ENCODE results near the gene NRXN2.
"Not testable (repeated sequence)": the region's sequence is repeated elsewhere in the genome, so short reads cannot be mapped to it uniquely, and the experiment has no call there.

Gene NRXN2

DNA sequence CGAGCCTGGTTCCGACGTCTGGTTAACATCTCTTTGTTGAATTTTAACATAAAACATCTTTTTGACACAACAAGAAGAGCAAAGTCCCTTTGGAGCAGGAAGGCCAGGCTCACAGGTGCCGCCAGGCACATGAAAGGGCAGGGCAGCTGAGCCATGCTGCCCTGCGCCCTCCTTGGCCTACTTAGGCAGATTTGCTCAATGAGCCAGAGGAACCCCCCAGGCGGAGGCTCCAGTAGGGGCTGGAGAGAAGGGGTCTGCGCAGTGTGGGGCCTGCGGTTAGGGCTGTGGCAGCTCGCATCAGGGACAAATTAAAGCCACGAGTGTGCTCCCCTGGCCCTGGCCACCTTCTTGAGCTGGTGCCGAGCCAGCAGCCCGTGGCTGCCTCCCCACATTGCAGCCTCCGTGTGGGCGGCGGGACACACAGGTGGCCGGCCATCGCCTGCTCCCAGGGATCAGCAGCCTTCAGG, 141.9 kb downstream of the NRXN2 start:
- DNase-seq, result peak; percentile 37

DNA sequence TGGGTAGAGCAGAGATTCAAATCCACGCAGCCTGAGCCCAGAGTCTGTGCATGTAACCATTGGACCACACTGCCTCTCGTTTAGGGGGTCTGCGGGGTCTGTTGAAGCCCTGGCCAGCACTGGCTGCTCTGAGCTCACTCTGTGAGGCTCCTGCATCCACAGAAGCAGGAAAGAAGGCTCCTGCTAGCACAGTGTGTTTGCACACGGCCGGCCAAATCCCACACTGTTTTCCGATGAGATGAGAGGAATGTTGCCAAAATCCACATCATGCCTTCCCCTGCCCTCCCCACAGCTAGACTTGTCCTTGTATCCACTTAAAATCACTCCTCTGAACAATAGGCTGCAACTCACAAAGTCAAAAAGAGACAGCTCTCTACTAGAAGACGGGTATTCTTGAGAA, 142.6 kb downstream of the NRXN2 start:
- peak; percentile 40 for DNase-seq

DNA sequence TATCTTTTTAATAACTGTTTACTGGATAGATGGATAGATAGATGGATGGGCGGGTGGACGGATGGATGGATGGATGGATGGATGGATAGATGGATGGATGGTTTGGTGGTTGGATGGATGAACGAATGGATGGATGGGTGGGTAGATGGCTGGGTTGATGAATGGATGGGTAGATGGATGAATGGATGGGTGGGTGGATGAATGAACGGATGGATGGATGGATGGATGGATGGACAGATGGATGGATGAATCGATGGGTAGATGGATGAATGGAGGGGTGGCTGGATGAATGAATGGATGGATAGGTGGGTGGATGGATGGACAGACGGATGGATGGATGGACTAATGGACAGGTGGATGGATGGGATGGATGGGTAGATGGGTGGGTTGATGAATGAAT, 145.8 kb downstream of the NRXN2 start:
- peak; percentile 7 for DNase-seq

DNA sequence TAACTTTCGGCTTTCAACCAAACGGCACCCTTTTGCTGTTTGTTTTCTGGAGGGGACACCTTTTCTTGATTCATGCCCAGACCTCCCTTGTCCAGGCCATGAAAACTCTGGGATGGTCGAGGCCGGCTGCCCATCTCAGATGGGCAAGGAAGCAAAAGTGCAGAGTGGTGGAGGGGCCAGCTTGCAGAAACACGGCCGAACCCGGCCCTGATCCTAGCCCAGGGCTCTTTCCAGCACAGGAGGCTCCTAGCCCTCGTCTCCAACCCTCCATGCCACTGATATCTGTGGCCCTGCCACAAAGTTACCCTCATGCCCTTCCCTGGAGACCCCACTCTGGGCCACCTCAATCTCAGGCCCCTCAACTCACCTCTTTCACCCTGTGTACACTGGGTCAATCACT, 150.9 kb downstream of the NRXN2 start:
- peak; percentile 29 for DNase-seq

DNA sequence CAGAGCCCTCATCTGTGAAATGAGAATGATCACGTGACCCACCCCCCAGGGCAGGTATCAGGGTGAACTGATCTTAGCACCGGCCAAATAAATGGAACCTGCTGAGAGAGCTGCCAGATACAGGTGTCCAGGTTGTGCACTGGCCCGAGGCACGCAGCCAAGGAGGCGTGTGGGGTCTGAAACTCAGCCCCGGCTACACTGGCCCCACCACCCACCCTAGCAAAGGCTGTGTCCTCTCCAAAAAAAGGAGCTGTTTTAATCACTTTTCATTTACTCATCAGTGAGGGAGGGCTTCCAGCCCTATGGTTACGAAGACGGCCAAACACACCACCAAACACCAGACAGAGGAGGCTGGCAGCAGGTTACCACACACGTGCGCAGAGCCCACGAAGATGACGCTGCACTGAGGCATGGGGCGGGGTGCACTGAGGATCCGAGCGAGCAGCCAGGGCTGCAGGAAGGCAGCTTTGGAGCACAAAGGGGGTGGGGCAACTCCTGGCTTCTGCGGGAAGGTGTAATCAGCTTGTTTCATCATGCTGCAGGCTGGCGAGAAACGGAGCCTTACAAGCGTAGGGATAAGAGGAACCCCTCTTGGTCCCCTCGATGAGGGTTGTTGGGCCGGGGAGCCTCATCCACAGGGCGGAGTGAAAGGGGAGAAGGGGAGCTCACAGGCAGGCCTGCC, 151.4 kb downstream of the NRXN2 start:
- DNase-seq, result peak; percentile 77

DNA sequence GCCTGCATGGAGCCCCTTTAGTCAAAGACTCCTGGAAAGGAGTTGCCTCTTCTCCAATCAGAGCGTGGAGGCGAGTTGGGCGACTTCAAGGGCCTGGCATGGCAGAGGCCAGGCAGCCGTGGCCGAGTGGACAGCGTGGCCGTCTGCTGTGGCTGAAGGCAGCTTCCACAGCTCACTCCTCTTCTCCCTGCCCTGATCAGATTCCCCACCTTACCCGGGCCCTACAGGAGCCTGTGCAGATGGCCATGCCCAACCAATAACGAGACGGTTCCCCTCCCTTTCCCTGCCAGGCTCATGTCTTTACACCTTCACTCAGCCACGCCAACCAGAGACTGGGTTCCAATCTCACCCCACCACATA, 152.0 kb downstream of the NRXN2 start:
- peak; percentile 21 for DNase-seq

DNA sequence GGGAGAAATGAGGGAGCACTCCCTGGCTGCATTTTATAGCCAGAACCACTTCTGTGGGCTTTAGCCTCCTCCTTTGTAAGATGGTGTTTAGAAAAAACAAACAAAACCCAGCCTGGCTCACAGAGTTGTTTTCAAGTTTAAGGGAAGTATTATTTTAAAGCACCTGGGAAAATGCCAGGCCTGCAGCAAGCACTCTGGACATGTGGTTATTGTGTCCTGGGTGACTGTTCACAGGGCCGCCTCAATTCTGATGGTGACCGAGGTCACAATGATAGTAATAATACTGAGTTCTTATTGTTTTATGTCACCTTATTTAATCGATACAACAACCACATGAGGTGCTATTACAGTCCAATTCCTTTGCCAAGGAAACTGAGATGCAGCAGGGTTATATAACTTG, 152.7 kb downstream of the NRXN2 start:
- peak; percentile 14 for DNase-seq

DNA sequence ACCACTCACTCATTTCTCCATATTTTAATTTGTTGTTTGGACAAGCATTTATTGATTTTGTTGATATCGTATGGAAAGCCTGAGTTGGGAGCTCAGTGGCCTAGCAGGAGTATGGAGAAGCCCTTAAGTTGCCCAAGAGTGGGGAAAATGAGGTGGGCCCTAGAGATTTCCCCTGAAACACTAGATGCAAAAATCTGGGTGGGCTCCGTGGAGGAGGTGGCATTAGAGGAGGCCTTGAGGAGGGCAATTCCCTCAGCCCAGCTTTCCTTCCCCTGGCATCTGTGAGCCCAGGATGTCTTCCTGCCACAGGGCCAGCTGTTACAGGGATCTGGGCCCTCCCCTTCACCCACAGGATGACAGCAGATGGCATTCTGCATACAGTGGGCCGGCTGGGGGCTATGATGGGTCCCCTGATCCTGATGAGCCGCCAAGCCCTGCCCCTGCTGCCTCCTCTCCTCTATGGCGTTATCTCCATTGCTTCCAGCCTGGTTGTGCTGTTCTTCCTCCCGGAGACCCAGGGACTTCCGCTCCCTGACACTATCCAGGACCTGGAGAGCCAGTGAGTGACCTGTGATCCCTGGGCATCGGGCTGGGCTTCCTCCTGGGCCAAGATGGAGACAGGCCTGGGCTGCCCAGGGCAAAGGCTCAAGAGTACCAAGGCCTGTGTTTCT, 153.6 kb downstream of the NRXN2 start:
- DNase-seq, result no peak

DNA sequence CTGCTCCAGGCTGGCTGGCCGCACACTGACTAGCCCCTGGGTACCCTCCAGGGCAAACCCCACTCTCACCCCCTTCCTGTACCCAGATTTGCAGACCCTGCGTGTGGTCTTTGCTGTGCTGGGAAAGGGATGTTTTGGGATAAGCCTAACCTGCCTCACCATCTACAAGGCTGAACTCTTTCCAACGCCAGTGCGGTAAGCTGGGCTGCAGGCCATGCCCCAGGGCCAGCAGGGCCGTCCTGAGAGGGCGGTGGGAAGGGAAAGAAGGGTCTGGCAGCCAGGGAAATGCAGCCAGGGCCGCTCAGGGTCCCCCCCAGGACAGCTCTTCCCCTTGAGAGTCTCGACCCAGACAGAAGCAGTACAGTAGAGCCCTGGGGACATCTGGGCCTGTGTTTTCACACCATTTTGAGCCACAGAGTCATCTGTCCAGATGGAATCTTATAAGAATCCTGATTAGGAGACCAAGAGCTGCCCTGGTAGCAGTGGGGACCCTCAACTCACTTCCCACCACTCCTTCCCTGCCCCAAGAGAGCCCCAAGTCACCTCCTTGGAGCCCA, 154.3 kb downstream of the NRXN2 start:
- DNase-seq, result peak; percentile 54

DNA sequence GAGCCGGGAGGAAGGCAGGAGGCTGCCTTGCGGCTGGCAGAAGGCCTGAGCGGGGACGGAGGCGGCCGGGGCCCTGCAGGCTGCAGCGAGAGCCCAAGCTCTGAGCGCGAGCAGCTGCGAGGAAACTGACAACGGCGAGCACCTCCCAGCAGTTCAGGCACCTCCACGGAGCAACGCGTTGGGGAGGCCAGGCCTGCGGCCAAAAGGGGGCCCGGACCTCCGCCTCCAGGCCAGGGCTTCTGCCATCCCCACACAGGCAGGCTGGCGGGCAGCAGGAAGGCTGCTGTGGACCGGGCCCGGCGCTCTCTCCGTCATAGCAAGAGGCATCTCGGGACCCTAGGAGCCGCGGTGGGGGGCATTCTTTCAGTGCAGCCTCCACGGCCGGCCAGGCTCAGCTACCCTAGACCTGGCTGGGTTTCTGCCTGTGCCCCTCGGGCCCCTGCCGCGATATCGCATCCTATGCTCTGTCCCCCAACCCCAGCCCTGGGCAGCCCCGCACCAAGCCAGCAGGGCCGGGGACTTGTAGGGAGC, 154.9 kb downstream of the NRXN2 start:
- DNase-seq, result peak; percentile 45

DNA sequence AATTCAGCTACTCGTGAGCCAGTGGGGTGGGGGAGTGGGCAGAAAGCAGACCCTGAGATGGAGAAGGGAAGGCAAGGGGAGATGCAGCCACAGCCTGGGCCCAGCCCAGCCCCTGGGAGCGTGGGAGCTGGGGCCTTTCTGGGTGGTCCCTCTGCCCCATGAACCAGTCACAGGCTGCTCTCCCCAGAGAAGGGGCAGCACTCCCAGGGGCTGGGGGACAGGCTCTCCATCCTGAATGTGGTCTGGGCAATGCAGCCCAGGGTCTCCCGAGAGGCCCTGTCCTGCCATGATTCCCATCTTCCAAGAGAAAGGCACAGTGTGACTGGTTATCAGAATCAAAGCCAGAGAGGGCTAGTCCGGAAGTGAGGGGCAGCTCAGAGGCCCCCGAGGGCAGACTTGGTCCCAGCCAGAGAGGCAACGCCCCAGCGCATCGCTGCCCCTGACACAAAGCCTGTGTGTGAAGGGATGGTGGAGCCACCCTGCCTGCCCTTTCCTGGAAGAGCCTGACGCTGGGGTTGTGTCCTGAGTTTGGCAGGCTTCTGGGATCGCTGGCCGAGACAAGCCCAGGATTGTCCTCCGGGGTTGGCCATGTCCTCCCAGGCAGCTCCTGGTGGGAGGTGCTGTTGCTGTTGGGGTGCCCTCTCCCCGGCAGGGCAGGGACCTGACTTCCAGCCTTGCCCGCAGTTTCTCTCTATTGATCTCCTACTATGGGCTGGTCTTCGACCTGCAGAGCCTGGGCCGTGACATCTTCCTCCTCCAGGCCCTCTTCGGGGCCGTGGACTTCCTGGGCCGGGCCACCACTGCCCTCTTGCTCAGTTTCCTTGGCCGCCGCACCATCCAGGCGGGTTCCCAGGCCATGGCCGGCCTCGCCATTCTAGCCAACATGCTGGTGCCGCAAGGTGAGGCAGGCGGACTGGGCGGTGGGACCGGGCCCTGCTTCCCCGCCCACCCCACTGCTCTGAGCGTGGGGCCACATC, 155.8 kb downstream of the NRXN2 start:
- DNase-seq, result peak; percentile 63

DNA sequence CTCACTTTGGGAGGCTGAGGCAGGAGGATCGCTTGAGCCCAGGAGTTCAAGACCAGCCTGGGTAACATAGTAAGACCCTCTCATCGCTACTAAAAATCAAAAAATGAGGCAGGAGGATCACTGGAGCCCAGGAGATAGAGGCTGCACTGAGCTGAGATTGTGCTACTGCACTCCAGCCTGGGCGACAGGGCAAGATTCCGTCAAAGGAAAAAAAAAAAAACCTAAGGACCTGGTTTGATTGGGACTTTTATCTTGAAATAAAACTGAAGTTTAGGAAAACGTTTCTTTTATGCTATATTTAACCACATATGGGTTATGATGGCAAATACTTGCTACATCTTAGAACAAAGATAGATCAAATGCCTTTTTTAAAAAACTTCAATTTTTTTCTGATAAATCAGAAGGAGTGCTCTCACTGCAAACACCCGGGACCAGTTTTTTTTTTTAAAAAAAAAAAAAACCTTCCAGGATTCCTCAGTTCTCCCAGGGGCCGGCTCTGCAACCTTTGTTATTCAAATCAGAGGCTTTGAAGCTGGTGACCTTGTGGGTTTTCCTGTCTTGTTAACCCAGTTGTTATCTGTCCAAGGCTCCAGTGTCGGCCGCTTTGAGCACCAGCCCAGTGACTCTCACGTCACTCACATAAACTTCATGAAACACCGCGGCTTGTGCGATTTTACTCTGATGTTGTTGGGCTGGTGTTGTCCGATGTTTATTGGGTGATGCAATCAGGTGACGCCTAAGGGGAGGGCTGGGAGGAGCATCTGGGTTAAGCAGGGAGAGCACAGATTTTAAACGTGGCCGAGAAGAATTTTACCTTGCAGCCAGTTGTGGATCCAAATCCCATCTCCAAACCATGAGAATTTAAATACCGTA, 156.7 kb downstream of the NRXN2 start:
- peak; percentile 97 for DNase-seq

DNA sequence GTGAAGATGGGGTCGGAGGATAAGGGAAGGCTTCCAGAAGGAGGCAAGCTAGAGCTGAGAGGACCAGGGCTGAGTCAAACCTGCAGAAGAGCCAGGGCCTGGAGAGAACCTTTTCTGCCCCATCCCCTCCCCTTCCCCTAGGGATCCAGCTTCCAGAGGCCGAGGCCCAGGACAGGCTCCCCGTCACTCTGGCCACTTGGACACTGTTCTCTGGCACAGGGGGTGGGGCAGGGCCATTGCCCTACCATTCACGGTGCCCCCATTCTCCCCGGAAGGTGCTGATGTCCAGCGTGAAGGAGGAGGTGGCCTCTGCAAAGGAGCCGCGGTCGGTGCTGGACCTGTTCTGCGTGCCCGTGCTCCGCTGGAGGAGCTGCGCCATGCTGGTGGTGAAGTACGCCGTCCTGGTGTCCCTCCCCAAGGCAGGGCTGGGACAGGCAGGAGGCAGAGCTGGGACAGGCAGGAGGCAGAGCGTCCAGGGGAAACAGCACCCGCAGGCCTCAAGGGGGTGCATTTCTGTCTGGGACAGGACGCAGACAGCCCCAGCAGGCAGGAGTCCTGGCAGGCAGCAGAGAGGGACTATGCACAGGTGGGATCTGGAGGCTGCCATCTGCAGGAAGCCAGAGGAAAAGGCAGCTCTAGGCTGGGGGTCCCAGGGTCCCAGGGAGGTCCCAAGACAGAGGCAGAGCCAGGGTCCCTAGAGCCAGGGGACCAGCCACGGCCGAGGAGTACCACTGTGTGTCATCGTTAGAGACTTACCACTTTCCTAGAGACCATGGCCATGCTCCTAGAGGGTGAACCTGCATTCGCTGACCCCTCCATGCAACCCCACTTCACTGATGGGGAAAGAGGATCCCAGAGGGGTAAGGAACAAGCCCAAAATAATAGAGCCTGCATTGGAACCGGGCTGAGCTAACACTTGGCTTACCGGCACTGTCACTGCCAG, 157.8 kb downstream of the NRXN2 start:
- DNase-seq, result peak; percentile 76

DNA sequence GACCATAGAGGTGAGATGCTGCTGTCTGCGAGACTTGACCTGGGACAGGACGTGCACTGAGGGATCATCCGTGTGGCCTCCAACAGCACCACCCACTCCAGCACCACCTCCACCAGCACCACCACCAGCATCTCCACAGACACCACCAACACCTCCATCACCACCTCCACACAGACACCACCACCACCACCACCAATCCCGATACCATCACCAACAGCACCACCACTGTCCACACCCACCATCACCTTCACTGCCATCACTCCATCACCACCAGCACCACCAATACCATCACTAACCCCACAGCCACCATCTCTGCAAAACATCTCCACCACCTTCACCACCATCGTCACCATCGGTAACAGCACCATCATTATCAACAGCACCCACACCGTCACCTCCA, 158.6 kb downstream of the NRXN2 start:
- DNase-seq, result no peak

DNA sequence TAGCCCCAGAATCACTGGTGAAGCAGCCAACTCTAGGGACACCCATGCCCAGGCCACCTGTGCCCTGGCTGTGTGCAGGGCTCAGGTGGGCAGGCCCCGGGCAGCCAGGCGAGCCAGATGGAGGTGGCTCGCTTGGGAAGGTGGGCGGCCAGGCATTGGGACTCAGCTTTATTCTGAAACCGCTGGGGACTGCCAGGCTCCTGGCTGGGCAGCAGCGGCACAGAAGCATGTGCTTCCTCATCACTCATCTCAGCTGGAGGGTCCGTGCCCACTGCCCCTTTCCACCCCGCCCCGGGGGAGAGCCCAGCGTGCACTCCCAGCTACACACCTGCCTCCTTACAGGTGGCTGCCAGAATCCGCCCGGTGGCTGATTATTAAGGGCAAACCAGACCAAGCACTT, 159.0 kb downstream of the NRXN2 start:
- DNase-seq, result no peak

DNA sequence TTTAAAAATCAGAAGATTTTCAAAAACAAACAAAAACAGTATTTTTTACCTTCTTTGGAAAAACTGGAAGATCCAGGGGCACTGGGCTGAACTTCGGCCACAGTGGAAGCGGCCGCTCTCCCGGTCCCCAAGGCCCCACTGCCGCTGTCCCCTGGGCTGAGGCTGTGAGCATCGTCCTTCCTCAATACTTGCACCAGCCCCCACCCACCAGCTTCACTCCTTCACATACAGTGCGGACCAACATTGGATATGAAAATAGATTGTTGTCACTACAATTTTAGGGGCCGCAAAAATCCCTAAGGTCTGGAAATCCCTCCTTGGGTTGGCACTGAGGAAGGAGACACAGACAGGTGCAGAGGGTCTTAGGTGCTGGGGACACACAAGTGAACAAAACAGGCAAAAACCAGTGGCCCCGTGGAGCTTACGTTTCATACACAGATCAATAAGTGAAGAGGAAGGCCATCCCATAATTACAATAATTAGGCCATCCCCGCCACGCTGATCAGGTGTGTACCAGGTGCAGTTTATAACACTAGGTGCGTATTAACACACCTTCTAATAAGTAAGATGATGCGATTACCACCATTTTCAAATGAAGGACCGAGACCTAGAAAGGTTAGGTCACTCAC, 160.2 kb downstream of the NRXN2 start:
- no peak for DNase-seq

DNA sequence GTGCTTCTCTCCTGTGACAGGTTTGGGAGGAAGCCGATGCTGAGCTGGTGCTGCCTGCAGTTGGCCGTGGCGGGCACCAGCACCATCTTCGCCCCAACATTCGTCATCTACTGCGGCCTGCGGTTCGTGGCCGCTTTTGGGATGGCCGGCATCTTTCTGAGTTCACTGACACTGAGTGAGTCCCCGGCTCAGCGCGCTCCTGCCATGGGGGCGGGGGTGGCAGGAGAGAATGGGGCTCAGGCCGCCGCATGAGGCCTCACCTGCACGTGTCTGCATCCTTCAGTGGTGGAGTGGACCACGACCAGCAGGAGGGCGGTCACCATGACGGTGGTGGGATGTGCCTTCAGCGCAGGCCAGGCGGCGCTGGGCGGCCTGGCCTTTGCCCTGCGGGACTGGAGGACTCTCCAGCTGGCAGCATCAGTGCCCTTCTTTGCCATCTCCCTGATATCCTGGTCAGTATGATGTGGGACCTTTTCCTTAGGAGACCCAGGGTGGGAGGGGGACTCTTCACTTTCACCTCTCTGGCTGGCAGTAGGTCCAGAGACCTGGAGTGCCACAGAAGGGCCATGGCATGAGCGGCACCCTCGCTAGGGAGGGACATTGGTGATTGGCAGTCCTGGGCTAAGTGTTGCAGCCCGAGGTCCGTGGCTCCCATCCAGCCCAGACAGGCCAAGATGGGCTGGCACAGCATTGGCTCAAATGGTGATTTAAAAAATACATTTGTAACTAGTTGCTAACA, 160.8 kb downstream of the NRXN2 start:
- DNase-seq, result no peak

DNA sequence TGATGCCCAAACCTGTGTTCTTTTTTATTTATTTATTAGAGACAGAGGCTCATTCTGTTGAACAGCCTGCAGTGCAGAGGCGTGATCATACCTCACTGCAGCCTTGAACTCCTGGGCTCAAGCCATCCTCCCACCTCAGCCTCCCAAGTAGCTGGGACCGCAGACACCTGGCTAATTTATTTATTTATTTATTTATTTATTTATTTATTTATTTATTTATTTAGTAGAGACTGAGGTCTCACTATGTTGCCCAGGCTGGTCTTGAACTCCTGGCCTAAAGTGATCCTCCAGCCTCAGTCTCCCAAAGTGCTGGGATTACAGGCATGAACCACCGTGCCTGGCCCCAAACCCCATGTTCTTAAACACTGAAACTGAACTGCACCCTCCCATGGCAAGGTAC, 161.6 kb downstream of the NRXN2 start:
- not testable (repeated sequence) for DNase-seq

DNA sequence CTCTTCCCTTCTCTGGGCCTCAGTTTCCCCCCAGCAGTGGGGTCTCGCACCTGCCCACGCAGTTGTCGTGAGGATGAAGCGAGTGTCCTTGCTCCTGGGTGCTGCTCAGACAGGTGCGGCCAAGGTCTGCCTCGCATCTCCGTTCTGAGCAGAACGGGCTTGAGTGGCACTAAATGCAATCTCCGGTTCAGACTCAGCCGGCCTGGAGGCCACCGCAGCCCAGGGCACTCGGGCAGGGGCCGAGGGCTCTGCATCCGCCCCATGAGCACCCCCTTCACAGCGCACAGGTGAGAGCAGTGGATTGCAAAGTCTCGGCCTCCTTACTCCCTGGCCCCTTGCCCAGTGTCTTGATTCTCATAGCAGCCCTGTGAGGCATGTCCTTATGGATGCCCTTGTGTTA, 162.1 kb downstream of the NRXN2 start:
- no peak for DNase-seq
